Panc1 (cell line): ENCODE results near the gene LRRC57.

ENCODE experiments used
- POLR2AphosphoS5 ChIP-seq: IDR thresholded peaks from 2 replicates; pipeline ENCODE4 v1.6.1; 2012; ENCODE audit warnings: mild to moderate bottlenecking, low read depth, low read length, moderate library complexity
- SIN3A ChIP-seq: IDR thresholded peaks from 2 replicates; pipeline ENCODE4 v1.6.1; 2012; ENCODE audit warnings: low read depth, mild to moderate bottlenecking, low read length, moderate library complexity, borderline replicate concordance; ENCODE audit not compliant: insufficient read depth
- TF ChIP-seq, protein P1 (sequence below): fragments of 450-650 bp; IDR thresholded peaks from 2 replicates; pipeline ENCODE4 v1.5.1; 2017; ENCODE audit warnings: mild to moderate bottlenecking

DNA sequence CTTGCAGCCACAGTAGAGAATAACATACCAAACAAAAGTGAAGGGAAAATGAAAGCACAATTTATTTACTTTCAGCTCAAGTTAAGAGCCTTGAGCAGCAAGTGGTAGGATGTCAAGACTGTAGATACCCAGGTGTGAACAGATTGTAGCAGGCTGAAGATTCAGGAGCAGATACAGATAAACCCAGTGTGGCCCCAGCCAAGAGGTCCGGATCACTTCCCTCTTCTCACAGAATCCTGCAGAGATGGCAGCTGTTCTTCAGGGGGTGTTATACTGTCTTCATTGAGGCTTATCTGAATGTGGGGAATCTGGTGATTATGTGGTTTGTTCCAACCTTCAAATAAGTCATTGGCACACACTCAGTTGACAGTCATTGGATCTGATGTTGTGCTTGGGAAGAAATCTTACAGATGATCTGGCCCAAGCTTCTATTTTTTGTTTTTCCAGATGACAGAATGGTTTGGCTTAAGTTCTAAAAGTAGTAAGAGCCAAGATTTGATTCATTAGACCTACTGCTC, 29.0 kb upstream of the LRRC57 start:
- TF ChIP-seq, protein P1, sequence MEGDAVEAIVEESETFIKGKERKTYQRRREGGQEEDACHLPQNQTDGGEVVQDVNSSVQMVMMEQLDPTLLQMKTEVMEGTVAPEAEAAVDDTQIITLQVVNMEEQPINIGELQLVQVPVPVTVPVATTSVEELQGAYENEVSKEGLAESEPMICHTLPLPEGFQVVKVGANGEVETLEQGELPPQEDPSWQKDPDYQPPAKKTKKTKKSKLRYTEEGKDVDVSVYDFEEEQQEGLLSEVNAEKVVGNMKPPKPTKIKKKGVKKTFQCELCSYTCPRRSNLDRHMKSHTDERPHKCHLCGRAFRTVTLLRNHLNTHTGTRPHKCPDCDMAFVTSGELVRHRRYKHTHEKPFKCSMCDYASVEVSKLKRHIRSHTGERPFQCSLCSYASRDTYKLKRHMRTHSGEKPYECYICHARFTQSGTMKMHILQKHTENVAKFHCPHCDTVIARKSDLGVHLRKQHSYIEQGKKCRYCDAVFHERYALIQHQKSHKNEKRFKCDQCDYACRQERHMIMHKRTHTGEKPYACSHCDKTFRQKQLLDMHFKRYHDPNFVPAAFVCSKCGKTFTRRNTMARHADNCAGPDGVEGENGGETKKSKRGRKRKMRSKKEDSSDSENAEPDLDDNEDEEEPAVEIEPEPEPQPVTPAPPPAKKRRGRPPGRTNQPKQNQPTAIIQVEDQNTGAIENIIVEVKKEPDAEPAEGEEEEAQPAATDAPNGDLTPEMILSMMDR: no peak
- no peak for TF ChIP-seq POLR2AphosphoS5
- TF ChIP-seq SIN3A: no peak
